A549 (cell line): Measurements from ENCODE around the gene HNRNPM. TPM values are rescaled to one million over a fixed set of nuclear protein-coding genes. Genes with fewer than 3 reads are reported as not detected.
"Not testable (repeated sequence)": the region's sequence is repeated elsewhere in the genome, so short reads cannot be mapped to it uniquely, and the experiment has no call there.

Source experiments
- ATAC-seq, 2 experiments: fragments of 200-7000 bp in 1 of 2; fragments of >200 bp in 1 of 2; cut with Nextera tagmentation in 1 of 2; cut with Tn5 transposase in 1 of 2; 3 replicates each; pipeline versions ENCODE4 v1.8.0 to v1.9.1; 2018 to 2020; ENCODE audit warnings: mild to moderate bottlenecking in 1 of 2, moderate library complexity in 1 of 2
- CTCF ChIA-PET: fragments of 300-600 bp; sonication (Branson Sonifier 250); formaldehyde crosslinking; extraction: SDS; loops from one replicate; lab custom pipeline; 2021; ENCODE audit warnings: antibody characterized with exemption, inconsistent platforms; lab: Yijun Ruan, JAX
- POLR2A ChIA-PET: fragments of 350-600 bp; formaldehyde crosslinking; extraction: SDS; loops from one replicate; lab custom pipeline; 2021; ENCODE audit warnings: antibody characterized with exemption, inconsistent platforms; lab: Yijun Ruan, JAX
- DNase-seq, 2 experiments: peaks; one replicate each; pipeline versions ENCODE4 v3.0.0 to v3.0.0-alpha.2; 2011 to 2016; ENCODE audit warnings: low read depth in 1 of 2, low spot score in 1 of 2
- FAIRE-seq: peaks from 2 replicates; lab custom pipeline; 2011; peaks lifted over from hg19 to GRCh38; lab: Jason Lieb, UNC
- H3K27ac ChIP-seq, 2 experiments: fragments of >200 bp; sonication (Bioruptor Twin); formaldehyde crosslinking; 3 replicates each; pipeline ENCODE4 v1.5.1; 2016 to 2017
- H3K4me1 ChIP-seq: fragments of >200 bp; sonication (Bioruptor Twin); formaldehyde crosslinking; 3 replicates; pipeline ENCODE4 v1.6.1; 2016
- H3K4me2 ChIP-seq: fragments of >200 bp; sonication (Bioruptor Twin); formaldehyde crosslinking; 3 replicates; pipeline ENCODE4 v1.6.1; 2016
- H3K4me3 ChIP-seq: fragments of >200 bp; sonication (Bioruptor Twin); formaldehyde crosslinking; 3 replicates; pipeline ENCODE4 v1.5.1; 2016
- H3K9me3 ChIP-seq: fragments of >200 bp; sonication (Bioruptor Twin); formaldehyde crosslinking; 3 replicates; pipeline ENCODE4 v1.6.1; 2016
- BCL3 ChIP-seq: fragments of >200 bp; sonication (Bioruptor Twin); formaldehyde crosslinking; IDR thresholded peaks from 3 replicates; pipeline ENCODE4 v1.6.1; 2016
- CHD4 ChIP-seq: fragments of 200-600 bp; sonication (generic); IDR thresholded peaks from 2 replicates; pipeline ENCODE4 v1.6.1; 2016; ENCODE audit warnings: antibody characterized with exemption, mild to moderate bottlenecking, borderline replicate concordance
- EHF ChIP-seq: fragments of 250-450 bp; sonication (Bioruptor Pico); IDR thresholded peaks from 2 replicates; pipeline ENCODE4 v1.5.0; 2020; ENCODE audit warnings: mild to moderate bottlenecking
- FOSL2 ChIP-seq, 2 experiments: fragments of 450-650 bp in 1 of 2; fragments of >200 bp in 1 of 2; sonication (Bioruptor Twin) in 1 of 2; formaldehyde crosslinking; IDR thresholded peaks; 2 replicates each; pipeline versions ENCODE4 v1.5.0 to v1.6.1; 2016 to 2020; ENCODE audit warnings: mild to moderate bottlenecking in 1 of 2, moderate library complexity in 1 of 2
- GATA3 ChIP-seq: IDR thresholded peaks from 2 replicates; pipeline ENCODE4 v1.6.1; 2012; ENCODE audit warnings: borderline replicate concordance
- HDAC2 ChIP-seq: fragments of 200-600 bp; sonication (generic); IDR thresholded peaks from 2 replicates; pipeline ENCODE4 v1.6.1; 2016
- HEYL ChIP-seq: fragments of 250-450 bp; sonication (Bioruptor Pico); IDR thresholded peaks from 2 replicates; pipeline ENCODE4 v1.8.0; 2021; ENCODE audit warnings: mild to moderate bottlenecking, moderate library complexity
- HMGXB4 ChIP-seq: fragments of 250-450 bp; sonication (Bioruptor Pico); IDR thresholded peaks from 2 replicates; pipeline ENCODE4 v1.5.0; 2021; ENCODE audit warnings: mild to moderate bottlenecking, moderate library complexity, borderline replicate concordance
- JUNB ChIP-seq: fragments of >200 bp; sonication (Bioruptor Twin); formaldehyde crosslinking; IDR thresholded peaks from 2 replicates; pipeline ENCODE4 v1.6.1; 2016
- MAZ ChIP-seq: fragments of 150-350 bp; IDR thresholded peaks from 2 replicates; pipeline ENCODE4 v1.6.1; 2014; ENCODE audit warnings: antibody characterized with exemption, low read depth, low read length, borderline replicate concordance
- MYC ChIP-seq: IDR thresholded peaks from 2 replicates; pipeline ENCODE4 v1.6.1; 2012; ENCODE audit warnings: mild to moderate bottlenecking, inconsistent platforms, low read length, improper control_type of control experiment, borderline replicate concordance
- NFE2L2 ChIP-seq: fragments of 150-350 bp; conservative IDR thresholded peaks from 2 replicates; pipeline ENCODE4 v1.6.1; 2014; ENCODE audit warnings: low read length
- PBX3 ChIP-seq: IDR thresholded peaks from 2 replicates; pipeline ENCODE4 v1.6.1; 2012
- RNF2 ChIP-seq: fragments of 200-600 bp; sonication (generic); IDR thresholded peaks from 2 replicates; pipeline ENCODE4 v1.6.1; 2016; ENCODE audit warnings: low read depth, mild to moderate bottlenecking, antibody characterized with exemption, moderate library complexity, borderline replicate concordance
- SREBF2 ChIP-seq: fragments of 450-650 bp; IDR thresholded peaks from 2 replicates; pipeline ENCODE4 v1.6.1; 2014; ENCODE audit warnings: mild to moderate bottlenecking, moderate library complexity
- TP53 ChIP-seq: fragments of 250-450 bp; sonication (Bioruptor Pico); IDR thresholded peaks from 2 replicates; pipeline ENCODE4 v1.5.0; 2021; ENCODE audit warnings: mild to moderate bottlenecking, moderate library complexity
- USF2 ChIP-seq: fragments of 450-650 bp; IDR thresholded peaks from 2 replicates; pipeline ENCODE4 v1.6.1; 2014; ENCODE audit warnings: antibody characterized with exemption
- ZC3H11A ChIP-seq: fragments of 450-650 bp; IDR thresholded peaks from 2 replicates; pipeline ENCODE4 v1.6.1; 2014; ENCODE audit warnings: antibody characterized with exemption, mild to moderate bottlenecking
- ZSCAN20 ChIP-seq: fragments of 250-450 bp; sonication (Bioruptor Pico); IDR thresholded peaks from 2 replicates; pipeline ENCODE4 v1.8.0; 2022; ENCODE audit warnings: mild to moderate bottlenecking, moderate library complexity
- WGBS: methylation state at CpG from one replicate; pipeline ENCODE4 v1.1.6; 2017; ENCODE audit errors: missing lambda C conversion rate; 5-methylcytosine and 5-hydroxymethylcytosine counted together
- polyA plus RNA-seq, 4 experiments: library from polyadenylated mRNA; depleted of rRNA in 3 of 4; stranded (reverse); fragments of >200 nt; fragmentation: RNase III in 1 of 4; extraction: RNeasy Plus Mini Kit Qiagen cat#74134 plus additional on column Dnase treatment in 1 of 4; gene quantifications; 2 replicates in 3 of 4; 3 replicates in 1 of 4; pipeline ENCODE4 v1.2.3, GENCODE V29; 2011 to 2017

The HNRNPM gene
- polyA plus RNA-seq, 2 of the 4 experiments (the other 2 are of a cell fraction) = 168 to 352 TPM

- 88% methylated on average over 12 of the region's 12 CpGs for WGBS
- H3K27ac ChIP-seq = no peak overlapping the region
- FAIRE-seq (no peak), ATAC-seq (no peak), DNase-seq (no peak)
- CTCF ChIA-PET = interaction anchor here (0.6 to 1.6 kb wide), 4 partner anchors 11 to 167 kb away, joined by 3 to 7 read pairs (median 4); partner anchors contain the start of gene MARCHF2
- H3K4me3 ChIP-seq = no peak overlapping the region
- TF ChIP-seq ZSCAN20 (CRISPR knock-in tag) = no peak
- TF ChIP-seq NFE2L2 = no peak
- TF ChIP-seq EHF = no peak
- no peak for TF ChIP-seq JUNB
- TF ChIP-seq HMGXB4 = no peak
- TF ChIP-seq GATA3 = no peak
- TF ChIP-seq CHD4 = no peak
- no peak for TF ChIP-seq SREBF2
- TF ChIP-seq USF2 = no peak
- no peak for TF ChIP-seq MYC
- no peak for TF ChIP-seq PBX3
- no peak for TF ChIP-seq MAZ
- no peak for TF ChIP-seq HEYL
- TF ChIP-seq TP53 = no peak
- TF ChIP-seq BCL3 = no peak
- no peak for TF ChIP-seq ZC3H11A
- no peak for TF ChIP-seq HDAC2
- peaks cover 17% of the 10 kb centered on the region for H3K4me1 ChIP-seq
- no peak overlapping the region for H3K4me2 ChIP-seq
- POLR2A ChIA-PET = no interaction called here
- H3K9me3 ChIP-seq = no peaks in the 10 kb centered on the region
These were observed 6.5 kb upstream of the HNRNPM start for GRCh38 chr19:8438236-8438635.

- H3K9me3 ChIP-seq = no peaks in the 10 kb centered on the region
- H3K27ac ChIP-seq = no peak overlapping the region
- H3K4me2 ChIP-seq = no peak overlapping the region
- 88% methylated on average over 5 of the region's 6 CpGs for WGBS
- H3K4me3 ChIP-seq = no peak overlapping the region
- FAIRE-seq (no peak), ATAC-seq (no peak), DNase-seq (no peak)
- peaks cover 16% of the 10 kb centered on the region for H3K4me1 ChIP-seq
- ChIA-PET CTCF (interaction anchor here (0.8 to 3.1 kb wide), 5 partner anchors 9 to 88 kb away, joined by 3 to 8 read pairs (median 4); no protein-coding TSS in a partner anchor), POLR2A (no interaction called here)
- TF ChIP-seq RNF2 = no peak
- TF ChIP-seq FOSL2 (IDR thresholded peaks at IDR 0.05) = no peak
- TF ChIP-seq FOSL2 (CRISPR knock-in tag; IDR thresholded peaks at IDR 0.05) = 0 out of 2 replicates have a peak, but pooled peaks have one; percentile 13
- TF ChIP-seq, all 56 proteins: peak for 1
These were observed 2.8 kb upstream of the HNRNPM start for GRCh38 chr19:8441725-8442544.

GRCh38 chr19:8444140-8444676 lies 567 bp upstream of the HNRNPM start:
- Histone ChIP-seq H3K4me1 (peaks cover 32% of the 10 kb centered on the region), H3K4me2 (peak overlapping the region; percentile 57), H3K27ac (peak overlapping the region; percentile 63 to 99), H3K4me3 (peak overlapping the region; percentile 82)
- not testable (repeated sequence) for FAIRE-seq, ATAC-seq, DNase-seq, H3K9me3 ChIP-seq
- ChIA-PET CTCF (interaction anchor here (0.8 kb wide), 1 partner anchor 48 kb away, joined by 6 read pairs; no protein-coding TSS in a partner anchor), POLR2A (interaction anchor here (0.6 to 2.3 kb wide), 13 partner anchors 12 to 141 kb away, joined by 3 to 19 read pairs (median 3); partner anchors contain the start of genes MARCHF2, RAB11B and ZNF414)
- 28% methylated on average over 32 of the region's 32 CpGs for WGBS
